ENCODE data around the gene TMEM178B. TPM values are rescaled to one million over a fixed set of nuclear protein-coding genes. Genes with fewer than 3 reads are reported as not detected.

Gene TMEM178B
- total RNA-seq, 1 donor from 2014 or later = 0.68 TPM

DNA sequence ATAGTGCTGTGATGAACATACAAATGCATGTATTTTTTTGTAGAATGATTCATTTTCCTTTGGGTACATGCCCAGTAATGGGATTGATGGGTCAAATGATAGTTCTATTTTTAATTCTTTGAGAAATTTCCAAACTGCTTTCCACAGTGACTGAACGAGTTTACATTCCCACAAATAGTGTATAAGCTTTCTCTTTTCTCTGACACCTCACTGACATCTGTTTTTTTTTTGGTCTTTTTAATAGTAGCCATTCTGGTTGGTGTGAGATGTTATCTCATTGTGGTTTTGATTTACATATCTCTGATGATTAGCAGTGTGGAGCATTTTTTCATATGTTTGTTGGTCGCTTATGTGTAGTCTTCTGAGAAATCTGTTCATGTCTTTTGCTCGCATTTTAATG is 282.3 kb downstream of the TMEM178B start:
- DNase-seq = no peak
- Mint-ChIP-seq H3K36me3 (ENCODE audit: low read depth) (no peaks in the 10 kb centered on the region), H3K9me3 (peaks cover 4% of the 10 kb centered on the region), H3K4me3 (no peak overlapping the region), H3K27me3 (peaks cover 8% of the 10 kb centered on the region), H3K4me1 (peaks cover 4% of the 10 kb centered on the region), H3K27ac (no peak overlapping the region)
- intact Hi-C loops (cut with micrococcal nuclease) = no loop called here

DNA sequence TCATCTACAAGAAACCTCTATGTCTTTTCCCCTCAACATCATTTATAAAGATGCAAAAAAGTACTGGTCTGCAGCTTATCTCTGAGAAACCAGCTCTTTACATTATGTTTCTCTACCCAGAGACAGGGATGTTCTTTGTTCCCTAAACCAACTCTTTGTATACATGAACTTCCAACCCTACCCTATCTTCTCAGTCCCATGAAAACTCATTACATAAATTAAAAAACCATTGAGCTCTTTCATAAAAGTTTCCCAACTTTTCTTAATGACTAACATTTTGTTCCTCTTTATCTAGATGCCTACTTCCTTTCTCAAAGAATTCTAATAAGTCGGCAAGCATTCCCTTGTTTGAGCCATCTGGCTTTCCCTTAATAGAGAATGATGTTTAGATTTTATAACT is 284.5 kb downstream of the TMEM178B start:
- H3K4me1 Mint-ChIP-seq = peaks cover 4% of the 10 kb centered on the region
- intact Hi-C loops (cut with micrococcal nuclease) = no loop called here
- no peak overlapping the region for H3K4me3 Mint-ChIP-seq
- peaks cover 4% of the 10 kb centered on the region for H3K9me3 Mint-ChIP-seq
- H3K36me3 Mint-ChIP-seq (ENCODE audit: low read depth) = no peaks in the 10 kb centered on the region
- peaks cover 5% of the 10 kb centered on the region for H3K27me3 Mint-ChIP-seq
- DNase-seq = no peak
- H3K27ac Mint-ChIP-seq = no peak overlapping the region

- intact Hi-C loops (cut with micrococcal nuclease) = no loop called here
- no peak for DNase-seq
- Mint-ChIP-seq H3K36me3 (ENCODE audit: low read depth) (no peaks in the 10 kb centered on the region), H3K27ac (no peak overlapping the region), H3K27me3 (peaks cover 5% of the 10 kb centered on the region), H3K9me3 (peaks cover 4% of the 10 kb centered on the region), H3K4me1 (peaks cover 3% of the 10 kb centered on the region), H3K4me3 (no peak overlapping the region)
These were observed 285.4 kb downstream of the TMEM178B start for GRCh38 chr7:141359262-141359661.

DNA sequence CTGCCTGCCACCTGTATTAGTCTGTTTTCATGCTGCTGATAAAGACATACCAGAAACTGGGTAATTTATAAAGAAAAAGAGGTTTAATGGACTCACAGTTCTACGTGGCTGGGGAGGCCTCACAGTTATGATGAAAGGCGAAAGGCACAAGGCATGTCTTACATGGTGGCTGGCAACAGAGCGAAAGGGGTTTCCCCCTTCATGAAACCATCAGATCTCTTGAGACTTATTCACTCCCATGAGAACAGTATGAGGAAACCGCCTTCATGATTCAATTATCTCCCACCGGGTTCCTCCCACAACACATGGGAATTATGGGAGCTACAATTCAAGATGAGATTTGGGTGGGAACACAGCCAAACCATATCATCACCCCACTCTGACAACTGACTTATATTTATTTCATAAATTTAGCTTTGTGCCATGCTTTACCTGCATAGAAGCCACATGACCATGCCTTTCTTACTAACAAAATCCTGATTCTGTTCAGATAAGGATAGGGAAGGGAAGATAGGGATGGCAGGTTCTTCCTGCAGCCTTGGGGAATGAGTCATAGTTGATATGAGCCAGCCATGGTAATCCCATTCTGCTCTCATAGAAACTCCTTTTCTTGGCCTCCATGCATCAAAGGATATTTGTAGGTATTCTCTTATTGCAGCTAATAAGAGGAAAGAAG is 286.0 kb downstream of the TMEM178B start:
- Mint-ChIP-seq H3K27me3 (peaks cover 5% of the 10 kb centered on the region), H3K27ac (no peak overlapping the region), H3K4me3 (no peak overlapping the region), H3K36me3 (ENCODE audit: low read depth) (no peaks in the 10 kb centered on the region), H3K9me3 (peaks cover 4% of the 10 kb centered on the region), H3K4me1 (no peaks in the 10 kb centered on the region)
- intact Hi-C loops (cut with micrococcal nuclease) = no loop called here
- DNase-seq = no peak

GRCh38 chr7:141360416-141360760 is 286.5 kb downstream of the TMEM178B start:
- intact Hi-C loops (cut with micrococcal nuclease) = no loop called here
- no peak overlapping the region for H3K4me3 Mint-ChIP-seq
- no peak overlapping the region for H3K27ac Mint-ChIP-seq
- H3K9me3 Mint-ChIP-seq = peaks cover 4% of the 10 kb centered on the region
- H3K27me3 Mint-ChIP-seq = peaks cover 2% of the 10 kb centered on the region
- H3K4me1 Mint-ChIP-seq = no peaks in the 10 kb centered on the region
- H3K36me3 Mint-ChIP-seq (ENCODE audit: low read depth) = no peaks in the 10 kb centered on the region
- no peak for DNase-seq

DNA sequence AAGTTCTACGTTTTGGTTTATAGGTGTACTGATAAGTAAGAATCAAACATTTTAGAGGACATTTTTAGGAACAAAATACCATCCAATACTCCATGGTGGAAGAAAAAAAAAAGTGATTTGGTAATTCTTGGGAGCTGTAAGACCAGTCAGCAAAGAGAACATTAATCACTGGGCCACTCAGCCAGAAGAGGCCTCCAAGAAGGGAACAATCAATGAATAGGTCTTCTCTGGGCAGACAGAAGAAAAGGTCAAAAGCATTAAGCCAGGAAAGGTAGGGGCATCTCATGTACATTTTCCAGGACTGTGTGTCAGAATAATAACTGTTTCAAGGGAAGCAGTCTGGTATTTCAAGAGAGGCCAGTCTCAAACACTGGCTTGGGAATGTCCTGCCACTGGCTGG is 286.9 kb downstream of the TMEM178B start:
- H3K4me1 Mint-ChIP-seq = no peaks in the 10 kb centered on the region
- H3K9me3 Mint-ChIP-seq = peaks cover 4% of the 10 kb centered on the region
- no peak overlapping the region for H3K27ac Mint-ChIP-seq
- H3K4me3 Mint-ChIP-seq = no peak overlapping the region
- intact Hi-C loops (cut with micrococcal nuclease) = no loop called here
- H3K27me3 Mint-ChIP-seq = peaks cover 2% of the 10 kb centered on the region
- DNase-seq = no peak
- no peaks in the 10 kb centered on the region for H3K36me3 Mint-ChIP-seq (ENCODE audit: low read depth)

DNA sequence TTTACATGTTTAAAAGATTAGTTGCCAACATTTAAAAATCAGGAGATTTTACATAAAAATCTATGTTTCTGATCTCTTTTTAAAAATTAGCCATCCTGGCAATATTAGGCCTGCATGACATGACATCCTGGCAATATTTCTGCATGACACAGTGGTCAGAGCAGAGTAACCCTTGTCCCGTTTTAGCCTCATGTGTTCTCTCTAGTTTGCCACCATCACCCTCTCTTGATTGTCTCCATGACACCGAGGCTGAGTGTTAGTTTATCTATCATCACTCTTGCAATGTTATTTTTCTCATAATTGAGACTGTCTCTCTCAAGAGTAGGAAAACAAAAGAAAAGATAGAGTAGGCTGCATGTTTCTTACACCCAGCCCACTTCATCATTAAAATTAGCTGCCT is 287.6 kb downstream of the TMEM178B start:
- Mint-ChIP-seq H3K4me1 (no peaks in the 10 kb centered on the region), H3K36me3 (ENCODE audit: low read depth) (no peaks in the 10 kb centered on the region), H3K4me3 (no peak overlapping the region), H3K27me3 (peaks cover 2% of the 10 kb centered on the region), H3K27ac (no peak overlapping the region), H3K9me3 (peaks cover 4% of the 10 kb centered on the region)
- DNase-seq = no peak
- intact Hi-C loops (cut with micrococcal nuclease) = no loop called here

- peaks cover 4% of the 10 kb centered on the region for H3K9me3 Mint-ChIP-seq
- intact Hi-C loops (cut with micrococcal nuclease) = no loop called here
- no peaks in the 10 kb centered on the region for H3K36me3 Mint-ChIP-seq (ENCODE audit: low read depth)
- DNase-seq = no peak
- no peak overlapping the region for H3K4me3 Mint-ChIP-seq
- peaks cover 2% of the 10 kb centered on the region for H3K27me3 Mint-ChIP-seq
- no peaks in the 10 kb centered on the region for H3K4me1 Mint-ChIP-seq
- no peak overlapping the region for H3K27ac Mint-ChIP-seq
These were observed 288.1 kb downstream of the TMEM178B start for GRCh38 chr7:141361960-141362359.

DNA sequence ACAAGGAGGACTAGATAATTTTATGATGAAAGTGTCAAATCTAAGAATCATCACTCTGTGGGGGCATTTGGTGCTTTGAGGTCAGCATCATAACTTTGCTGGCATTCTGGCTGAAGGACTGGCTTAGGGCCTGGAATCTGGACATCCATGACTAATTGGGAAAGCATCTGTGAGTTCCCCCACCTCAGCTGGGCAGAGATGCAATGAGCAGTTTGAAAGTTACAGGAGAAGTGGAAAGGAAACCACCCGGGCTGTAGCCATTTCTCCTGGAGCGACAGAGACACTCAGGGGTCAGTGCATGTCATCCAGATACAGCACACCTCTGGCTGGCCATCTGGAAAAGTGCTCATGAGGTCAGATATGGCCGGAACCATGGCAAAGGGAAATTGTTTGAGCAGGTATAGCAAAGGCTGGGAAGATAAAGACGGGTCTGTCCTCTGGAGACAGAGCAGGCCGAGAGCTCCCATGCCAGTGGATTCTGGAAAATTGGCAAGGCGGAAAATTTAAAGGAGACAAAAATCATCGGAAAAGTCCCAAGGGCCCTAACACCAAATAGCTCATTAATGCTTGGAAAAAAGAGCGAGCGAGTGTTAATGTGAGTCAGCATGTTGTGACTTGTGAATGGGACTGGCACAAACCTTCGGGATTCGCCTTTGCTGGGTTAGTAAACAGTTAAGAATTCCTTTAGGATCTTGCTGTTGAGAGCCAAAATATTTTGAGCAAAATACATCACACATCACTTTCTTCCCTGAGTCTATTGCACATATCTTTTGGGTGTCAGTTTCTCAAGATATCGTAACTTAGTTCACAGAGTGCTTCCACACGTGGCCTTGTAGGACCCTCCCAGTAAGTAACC is 288.9 kb downstream of the TMEM178B start:
- no peaks in the 10 kb centered on the region for H3K4me1 Mint-ChIP-seq
- H3K4me3 Mint-ChIP-seq = no peak overlapping the region
- DNase-seq = no peak
- H3K27ac Mint-ChIP-seq = no peak overlapping the region
- peaks cover 2% of the 10 kb centered on the region for H3K27me3 Mint-ChIP-seq
- peaks cover 4% of the 10 kb centered on the region for H3K9me3 Mint-ChIP-seq
- no peaks in the 10 kb centered on the region for H3K36me3 Mint-ChIP-seq (ENCODE audit: low read depth)
- intact Hi-C loops (cut with micrococcal nuclease) = no loop called here

- DNase-seq = no peak
- H3K9me3 Mint-ChIP-seq = peaks cover 4% of the 10 kb centered on the region
- intact Hi-C loops (cut with micrococcal nuclease) = no loop called here
- peaks cover 2% of the 10 kb centered on the region for H3K27me3 Mint-ChIP-seq
- no peaks in the 10 kb centered on the region for H3K36me3 Mint-ChIP-seq (ENCODE audit: low read depth)
- H3K4me1 Mint-ChIP-seq = no peaks in the 10 kb centered on the region
- H3K4me3 Mint-ChIP-seq = no peak overlapping the region
- H3K27ac Mint-ChIP-seq = no peak overlapping the region
These were observed 289.9 kb downstream of the TMEM178B start for GRCh38 chr7:141363748-141364147.

- intact Hi-C loops (cut with micrococcal nuclease) = no loop called here
- H3K27me3 Mint-ChIP-seq = peaks cover 2% of the 10 kb centered on the region
- no peaks in the 10 kb centered on the region for H3K9me3 Mint-ChIP-seq
- H3K27ac Mint-ChIP-seq = no peak overlapping the region
- no peaks in the 10 kb centered on the region for H3K36me3 Mint-ChIP-seq (ENCODE audit: low read depth)
- no peak for DNase-seq
- H3K4me1 Mint-ChIP-seq = no peaks in the 10 kb centered on the region
- no peak overlapping the region for H3K4me3 Mint-ChIP-seq
These were observed 292.3 kb downstream of the TMEM178B start for GRCh38 chr7:141366091-141366621.

DNA sequence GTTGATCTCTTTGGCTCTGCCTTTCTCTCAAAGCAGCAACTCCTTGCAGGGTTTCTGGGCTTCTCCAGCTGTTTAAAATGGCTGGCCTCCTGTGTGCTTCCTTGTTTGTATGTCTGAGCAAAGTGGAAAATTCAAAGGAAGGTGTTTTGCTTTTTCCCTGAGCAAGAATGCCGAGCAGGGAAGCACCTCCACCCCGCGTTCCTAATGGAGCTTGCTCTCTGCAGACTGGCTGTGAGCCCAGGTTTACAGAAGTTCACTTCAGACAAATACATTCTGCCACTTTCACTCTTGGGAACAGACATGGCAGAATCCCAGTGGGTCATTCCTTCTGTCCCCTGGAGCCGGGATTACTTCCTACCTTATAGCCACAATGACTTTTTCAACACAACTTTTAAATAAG is 295.6 kb downstream of the TMEM178B start:
- intact Hi-C loops (cut with micrococcal nuclease) = no loop called here
- DNase-seq = no peak
- no peak overlapping the region for H3K27ac Mint-ChIP-seq
- H3K27me3 Mint-ChIP-seq = peaks cover 2% of the 10 kb centered on the region
- H3K4me1 Mint-ChIP-seq = no peaks in the 10 kb centered on the region
- H3K36me3 Mint-ChIP-seq (ENCODE audit: low read depth) = no peaks in the 10 kb centered on the region
- no peak overlapping the region for H3K4me3 Mint-ChIP-seq
- H3K9me3 Mint-ChIP-seq = no peaks in the 10 kb centered on the region

DNA sequence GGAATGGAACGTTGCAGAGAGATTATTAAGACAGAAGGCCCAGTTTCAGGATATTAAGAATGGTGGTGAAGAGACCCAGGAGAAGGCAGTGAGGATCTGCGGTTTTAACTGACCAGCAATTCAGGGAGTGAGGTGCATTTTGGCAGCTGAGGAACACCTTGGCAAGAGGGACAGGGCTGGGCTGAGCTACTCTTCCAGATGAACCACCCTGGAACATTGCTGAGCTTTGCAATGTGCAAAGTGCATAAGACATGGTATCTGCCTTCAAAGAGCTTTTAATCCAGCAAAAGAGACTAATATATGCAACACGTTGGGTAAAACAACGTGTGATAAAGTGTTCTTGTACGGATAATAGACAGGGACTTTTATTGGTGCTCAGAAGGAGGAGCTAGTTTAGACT is 296.3 kb downstream of the TMEM178B start:
- H3K9me3 Mint-ChIP-seq = no peaks in the 10 kb centered on the region
- intact Hi-C loops (cut with micrococcal nuclease) = no loop called here
- H3K36me3 Mint-ChIP-seq (ENCODE audit: low read depth) = no peaks in the 10 kb centered on the region
- no peak overlapping the region for H3K4me3 Mint-ChIP-seq
- DNase-seq = no peak
- H3K27me3 Mint-ChIP-seq = peaks cover 2% of the 10 kb centered on the region
- no peak overlapping the region for H3K27ac Mint-ChIP-seq
- H3K4me1 Mint-ChIP-seq = no peaks in the 10 kb centered on the region

DNA sequence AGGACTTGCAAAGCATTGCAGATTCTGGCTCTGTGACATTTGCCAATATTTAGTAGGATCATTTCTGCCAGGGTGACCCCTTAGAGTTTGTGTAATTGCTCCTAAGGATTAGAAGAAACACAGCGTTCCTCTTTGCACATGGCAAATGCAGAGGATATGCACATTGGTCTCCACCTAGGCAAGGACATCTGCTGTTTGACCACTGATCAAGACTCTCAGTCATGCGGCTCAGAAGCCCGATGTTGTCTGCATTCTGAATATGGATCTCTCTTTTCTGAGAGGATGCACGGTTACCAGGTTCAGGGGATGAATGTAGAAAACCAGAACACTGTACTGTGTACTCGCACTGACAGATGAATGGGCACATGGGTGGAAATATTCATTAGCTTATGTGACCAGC is 296.8 kb downstream of the TMEM178B start:
- no peak overlapping the region for H3K4me3 Mint-ChIP-seq
- intact Hi-C loops (cut with micrococcal nuclease) = no loop called here
- no peaks in the 10 kb centered on the region for H3K9me3 Mint-ChIP-seq
- H3K36me3 Mint-ChIP-seq (ENCODE audit: low read depth) = no peaks in the 10 kb centered on the region
- H3K27ac Mint-ChIP-seq = no peak overlapping the region
- no peaks in the 10 kb centered on the region for H3K4me1 Mint-ChIP-seq
- peaks cover 2% of the 10 kb centered on the region for H3K27me3 Mint-ChIP-seq
- DNase-seq = no peak

All from activated CD4-positive, alpha-beta T cell treated with anti-CD3 and anti-CD28 coated beads, Interleukin-2, amount 10 ng/mL, durations not matched to agents 24 days and 14 days (primary cell).